GM21717 (cell line): ENCODE data around the gene COPG2.
"Not testable (repeated sequence)": the region's sequence is repeated elsewhere in the genome, so short reads cannot be mapped to it uniquely, and the experiment has no call there.

Experiments used
- ATAC-seq: cut with Tn5 transposase; IDR thresholded peaks from one replicate; pipeline ENCODE4 v1.9.1; 2021; ENCODE audit warnings: mild to moderate bottlenecking, moderate library complexity; ENCODE audit not compliant: unreplicated experiment

The COPG2 gene

DNA sequence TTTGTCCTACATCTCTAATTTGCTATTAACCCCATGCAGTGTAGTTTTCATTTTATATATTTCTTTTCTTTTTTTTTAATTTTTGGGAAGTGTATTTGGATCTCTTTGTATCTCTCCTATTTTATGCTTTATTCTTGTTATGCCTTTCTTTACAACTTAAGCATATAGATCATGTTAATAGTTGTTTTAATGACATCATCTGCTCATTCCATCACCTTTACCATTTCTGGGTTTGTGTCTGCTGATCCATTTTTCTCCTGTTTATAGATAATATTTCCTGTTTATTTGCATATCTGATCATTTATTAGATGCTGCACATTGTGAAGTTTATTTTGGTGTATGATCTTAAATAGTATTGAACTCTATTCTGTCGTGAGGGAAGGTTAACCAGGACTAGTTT lies 13.7 kb downstream of the COPG2 start:
- no peak for ATAC-seq

DNA sequence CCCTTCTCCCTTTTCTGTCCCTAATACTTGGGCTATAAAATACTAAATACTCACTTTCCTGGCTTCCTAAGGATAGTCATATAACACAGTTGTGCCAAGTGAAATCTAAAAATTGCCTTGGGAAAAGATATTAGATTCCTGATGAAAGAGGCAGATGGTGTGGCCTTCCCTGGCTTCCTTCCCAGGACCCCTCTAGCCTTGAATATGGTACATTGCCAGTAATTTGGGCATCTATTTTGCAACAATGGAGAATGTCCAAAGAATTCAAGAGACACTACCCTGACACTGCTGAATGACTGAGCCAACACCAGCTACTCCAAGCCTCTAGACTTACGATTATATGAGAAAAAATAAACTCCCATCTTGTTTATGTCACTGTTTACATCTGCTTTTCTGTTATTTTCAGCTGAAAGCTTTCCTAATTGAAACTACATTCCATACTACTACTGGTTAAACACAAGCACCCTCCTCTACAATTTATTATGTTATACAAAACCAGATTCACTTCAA lies 17.9 kb downstream of the COPG2 start:
- no peak for ATAC-seq

DNA sequence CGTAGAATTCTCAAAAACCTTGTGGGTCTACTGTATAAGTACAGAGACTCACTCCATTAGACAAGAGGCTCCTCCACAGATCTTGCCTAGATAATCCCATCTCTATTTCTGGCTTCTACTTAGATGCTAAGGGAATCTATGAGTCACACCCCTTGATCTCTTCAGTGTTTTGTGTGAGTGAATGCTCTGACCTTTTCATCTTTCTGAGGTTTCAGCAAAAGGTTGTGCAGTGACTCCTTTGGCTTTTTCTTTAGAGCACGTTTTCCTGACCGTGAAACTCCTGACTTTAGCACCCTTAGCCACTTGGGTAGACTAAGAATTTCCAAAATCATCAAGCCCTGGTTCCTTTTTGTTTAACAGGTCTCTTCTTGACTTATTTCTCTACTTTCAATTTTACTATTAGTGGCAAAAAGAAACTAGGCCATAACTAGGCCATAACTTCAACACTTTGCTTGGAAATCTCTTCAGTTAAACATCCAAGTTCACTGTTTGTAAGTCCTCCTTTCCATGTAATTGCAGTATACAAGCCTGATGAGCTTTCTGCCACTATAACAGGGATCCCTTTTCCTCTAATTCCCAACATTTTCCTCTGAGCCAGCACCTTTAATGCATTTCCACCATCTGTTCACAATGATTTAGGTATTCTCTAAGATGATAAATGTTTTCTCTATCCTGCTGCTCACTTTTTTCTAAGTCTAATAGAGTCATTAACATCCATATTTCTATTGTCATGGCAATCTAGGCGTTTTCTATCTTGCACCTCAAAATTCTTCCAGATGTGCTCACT lies 19.4 kb downstream of the COPG2 start:
- ATAC-seq, result peak; percentile 53

DNA sequence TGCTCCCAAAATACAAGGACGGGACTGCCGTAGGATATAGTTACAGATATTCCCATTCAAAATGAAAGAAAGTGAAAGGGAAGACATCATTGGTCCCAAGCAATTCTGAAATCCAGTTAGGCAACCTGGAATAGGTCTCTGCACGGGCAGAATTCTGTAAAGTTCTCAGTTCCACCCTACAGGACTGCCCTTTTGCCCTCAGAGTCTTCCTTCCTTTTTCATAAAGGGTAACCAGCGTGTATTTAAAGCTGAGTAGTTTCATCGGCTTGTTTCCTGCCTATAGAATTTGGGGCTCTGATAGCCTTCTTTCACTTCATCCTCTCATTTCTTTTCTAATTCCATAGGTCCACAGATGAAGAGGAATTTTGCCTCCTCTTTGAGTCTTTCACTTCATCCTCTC lies 20.0 kb downstream of the COPG2 start:
- peak; percentile 26 for ATAC-seq

DNA sequence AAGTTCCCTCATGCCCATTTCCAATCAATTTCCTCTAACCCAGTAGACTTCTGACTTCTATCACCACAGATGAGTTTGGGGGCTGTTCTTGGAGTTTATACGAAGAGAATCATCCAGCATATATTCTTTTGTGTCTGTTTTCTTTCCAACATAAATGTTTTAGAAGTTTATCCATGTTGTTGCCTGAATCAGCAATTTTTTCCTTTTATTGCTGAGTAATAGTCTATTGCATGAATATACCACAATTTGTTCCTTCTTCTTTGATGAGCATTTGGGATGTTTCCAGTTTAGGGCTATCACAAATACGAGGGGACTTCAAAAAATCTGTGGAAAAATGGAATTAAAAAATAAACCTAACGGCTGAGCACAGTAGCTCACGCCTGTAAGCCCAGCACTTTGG lies 26.2 kb downstream of the COPG2 start:
- ATAC-seq, result no peak

DNA sequence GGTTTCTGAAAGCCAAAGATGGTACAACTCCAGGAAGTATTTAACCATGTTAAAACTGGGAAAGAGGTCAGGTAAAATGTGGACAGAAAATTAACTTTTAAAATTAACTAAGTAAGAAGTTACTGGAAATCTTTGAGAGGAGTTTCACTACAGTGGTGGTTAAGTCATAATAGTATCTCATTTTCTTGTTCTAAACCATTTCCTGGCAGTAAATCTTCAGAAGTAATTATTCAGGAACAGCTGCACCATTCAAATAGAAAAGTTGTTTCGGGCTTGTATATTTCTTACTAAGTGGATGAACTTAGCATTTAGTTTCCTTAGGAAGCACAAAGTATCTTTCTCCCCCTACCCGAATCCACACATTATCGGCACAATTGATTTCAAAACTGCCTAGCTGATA lies 27.1 kb downstream of the COPG2 start:
- ATAC-seq, result no peak

DNA sequence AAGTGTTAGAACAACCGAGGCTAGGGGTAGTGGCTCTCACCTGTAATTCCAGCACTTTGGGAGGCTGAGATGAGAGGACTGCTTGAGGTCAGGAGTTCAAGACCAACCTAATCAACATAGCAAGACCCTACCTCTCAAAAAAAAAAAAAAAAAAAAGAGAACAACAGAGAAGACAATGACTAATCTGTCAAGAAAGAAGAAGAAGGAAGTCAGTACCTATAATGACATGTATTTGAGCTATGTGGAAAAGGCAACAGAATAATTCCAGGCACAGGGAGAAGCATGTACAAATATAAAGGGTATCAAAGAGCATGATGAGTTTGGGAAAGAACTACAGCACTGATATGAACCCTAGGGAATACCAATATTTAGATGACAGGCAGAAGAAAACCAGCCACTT lies 27.5 kb downstream of the COPG2 start:
- ATAC-seq, result no peak

DNA sequence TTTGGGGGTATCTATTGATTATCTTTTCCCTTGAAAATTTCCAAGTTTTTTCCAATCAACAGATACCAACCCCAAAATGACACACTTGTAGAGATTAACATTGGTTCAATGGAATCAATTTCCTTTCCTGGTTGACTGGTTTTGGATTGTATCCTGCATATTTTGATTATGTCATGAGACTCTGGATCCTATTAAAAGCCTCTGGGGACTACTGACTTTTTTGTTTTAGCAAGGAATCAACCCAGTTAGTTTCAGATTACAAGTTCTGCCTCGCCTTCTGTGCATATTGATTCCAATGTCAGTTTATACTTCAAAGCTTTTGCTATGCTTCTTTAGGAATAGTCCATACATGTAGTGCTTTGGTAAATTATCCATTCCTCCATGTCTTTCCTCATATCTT lies 29.2 kb downstream of the COPG2 start:
- ATAC-seq, result no peak

DNA sequence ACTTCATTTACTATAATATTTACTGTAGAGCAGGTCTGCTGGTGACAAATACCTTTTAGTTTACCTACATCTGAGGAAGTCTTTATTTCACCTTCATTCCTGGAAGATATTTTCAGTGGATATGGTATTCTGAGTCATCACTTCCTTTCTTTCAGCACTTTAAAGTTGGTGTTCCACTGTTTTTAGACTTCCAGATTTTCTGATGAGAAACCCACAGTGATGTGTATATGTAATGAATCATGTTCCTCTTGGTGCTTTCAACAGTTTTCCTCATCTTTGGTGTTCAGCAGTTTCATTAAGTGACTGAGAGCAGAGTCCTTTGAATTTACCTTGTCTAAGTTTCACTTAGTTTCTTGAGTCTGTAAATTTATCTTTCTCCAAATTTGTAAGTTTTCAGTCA lies 36.4 kb downstream of the COPG2 start:
- ATAC-seq, result no peak

DNA sequence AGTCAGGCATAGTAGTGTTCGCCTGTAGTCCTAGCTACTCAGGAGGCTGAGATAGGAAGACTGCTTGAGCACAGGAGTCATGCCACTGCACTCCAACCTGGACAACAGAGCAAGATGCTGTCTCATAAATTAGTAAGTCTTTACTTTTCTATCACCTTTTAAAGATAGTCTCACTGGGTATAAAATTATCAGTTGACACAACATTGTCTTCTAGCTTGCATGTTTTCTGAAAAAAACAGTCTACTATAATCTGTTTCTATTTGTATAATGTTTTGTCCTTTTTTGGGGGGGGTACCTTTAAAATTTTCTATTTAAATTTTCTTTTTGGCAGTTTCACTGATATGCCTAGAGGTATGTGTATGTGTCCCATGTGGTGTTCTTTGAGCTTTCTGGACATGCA lies 39.6 kb downstream of the COPG2 start:
- no peak for ATAC-seq

DNA sequence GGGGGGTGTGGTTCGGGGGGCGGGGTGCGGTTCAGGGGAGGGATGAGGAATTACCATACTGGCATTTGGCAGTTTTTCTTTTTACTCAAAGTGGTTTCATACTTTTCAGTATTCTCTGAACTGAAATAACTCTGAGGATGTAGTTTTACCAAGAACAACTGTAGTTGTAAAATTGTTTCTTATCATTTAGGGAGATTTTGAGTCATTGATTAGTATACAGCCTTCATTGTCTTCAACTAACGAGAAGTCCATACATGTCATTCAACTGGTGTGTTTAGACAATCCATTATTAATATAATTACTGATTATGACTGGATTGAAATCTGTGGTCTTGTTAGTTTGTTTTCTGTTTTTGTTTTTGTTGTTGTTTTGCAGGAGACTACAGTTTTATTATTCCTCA lies 40.8 kb downstream of the COPG2 start:
- ATAC-seq, result no peak

DNA sequence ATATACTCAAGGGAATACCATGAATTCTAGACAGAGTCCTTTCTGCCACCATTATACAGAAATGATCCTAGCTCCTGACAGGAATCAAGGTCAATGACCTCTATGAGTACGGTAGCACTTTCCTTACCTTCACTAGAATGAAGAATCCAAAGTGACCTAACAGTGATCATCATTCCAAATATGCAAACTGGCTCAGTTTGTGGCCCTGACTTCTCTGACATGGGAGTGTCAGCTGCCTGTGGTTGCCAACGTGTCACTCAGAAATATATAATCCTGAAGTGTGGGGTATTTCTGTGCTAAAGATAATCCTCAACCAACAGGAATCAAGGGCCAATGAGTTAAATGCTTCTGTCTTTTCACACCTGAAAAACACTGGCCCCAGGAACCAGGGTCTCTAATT lies 45.7 kb downstream of the COPG2 start:
- ATAC-seq, result no peak

DNA sequence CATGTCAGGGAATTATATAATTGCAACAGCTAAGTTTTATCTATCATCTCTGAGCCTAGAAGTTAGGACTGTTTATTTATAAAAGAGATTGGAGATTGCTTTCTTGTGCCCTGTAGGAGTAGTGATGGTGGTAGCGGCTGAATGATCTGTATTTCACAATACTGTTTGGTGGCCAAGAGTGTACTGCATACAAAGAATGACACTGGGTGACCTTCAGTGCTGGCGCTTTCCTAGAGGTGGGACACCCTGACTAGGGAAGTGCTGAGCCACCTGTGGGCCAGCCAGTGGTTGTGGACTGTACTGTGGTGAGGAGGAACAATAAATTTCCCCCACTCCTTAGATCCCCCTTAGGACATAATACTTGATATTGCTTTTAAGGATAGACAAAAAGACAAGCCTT lies 53.0 kb downstream of the COPG2 start:
- ATAC-seq, result no peak

DNA sequence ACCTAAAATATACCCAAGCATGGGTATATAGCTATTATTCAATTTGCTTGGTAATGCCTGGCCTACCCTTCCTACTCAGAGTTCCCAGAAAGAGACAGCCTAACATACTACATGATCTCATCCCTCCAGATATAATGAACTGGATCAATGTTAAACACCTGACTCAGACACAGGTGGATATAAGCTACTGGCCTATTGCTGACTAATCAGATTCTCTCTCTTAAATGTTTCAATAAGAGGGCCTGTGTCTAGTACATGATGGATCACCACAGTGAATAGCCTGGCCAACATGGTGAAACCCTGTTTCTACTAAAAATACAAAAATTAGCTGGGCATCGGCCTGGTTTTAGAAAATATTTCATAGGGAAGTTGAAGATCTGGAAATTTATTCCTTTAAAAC lies 54.1 kb downstream of the COPG2 start:
- ATAC-seq, result no peak

DNA sequence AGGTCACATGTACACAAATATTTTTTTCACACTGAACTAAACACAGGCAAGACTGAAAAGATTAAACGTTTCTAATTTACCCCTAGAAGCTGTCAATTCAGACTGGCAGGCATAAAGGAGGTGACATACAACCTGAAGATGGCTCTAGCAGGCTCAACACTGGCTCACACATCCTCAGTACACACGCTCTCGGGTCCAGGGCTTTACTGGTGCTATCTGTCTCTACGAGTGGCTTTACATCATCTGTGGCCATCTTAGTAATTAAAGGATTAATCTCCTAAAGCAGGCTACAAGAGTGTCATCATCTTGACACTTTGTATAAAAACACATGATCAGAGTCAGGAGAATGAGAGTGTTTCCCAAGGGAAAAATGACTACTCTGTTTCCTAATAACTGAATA lies 57.3 kb downstream of the COPG2 start:
- no peak for ATAC-seq

DNA sequence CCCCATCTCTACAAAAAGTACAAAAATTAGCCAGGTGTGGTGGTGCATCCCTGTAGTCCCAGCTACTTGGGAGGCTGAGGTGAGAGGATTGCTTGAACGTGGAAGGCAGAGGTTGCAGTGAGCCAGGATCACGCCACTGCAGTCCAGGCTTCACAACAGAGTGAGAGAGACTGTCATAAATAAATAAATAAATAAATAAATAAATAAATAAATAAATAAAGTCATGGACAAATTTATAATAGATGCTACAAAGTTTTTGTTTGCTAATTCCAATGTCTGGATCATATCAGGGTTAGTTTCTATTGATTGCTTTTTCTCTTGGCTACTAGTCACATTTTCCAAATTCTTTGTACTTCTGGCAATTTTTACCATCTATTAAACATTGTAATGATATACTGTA lies 61.5 kb downstream of the COPG2 start:
- ATAC-seq, result not testable (repeated sequence)

DNA sequence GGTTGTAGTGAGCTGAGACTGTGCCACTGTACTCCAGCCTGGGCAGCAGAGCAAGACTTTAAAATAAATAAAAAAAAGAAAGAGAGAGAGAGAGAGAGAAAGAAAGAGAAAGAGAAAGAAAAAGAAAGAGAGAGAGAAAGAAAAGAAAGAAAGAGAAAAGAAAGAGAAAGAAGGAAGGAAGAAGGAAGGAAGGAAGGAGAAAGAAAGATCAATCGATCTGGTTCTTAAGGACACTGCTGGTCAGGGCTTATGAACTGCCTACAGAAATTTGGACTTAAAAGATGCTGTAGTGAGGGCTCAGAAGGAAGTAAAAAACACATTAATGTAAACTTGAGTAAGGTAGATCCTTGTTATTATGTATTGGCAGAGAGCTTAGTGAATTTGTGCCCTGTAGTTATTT lies 62.4 kb downstream of the COPG2 start:
- ATAC-seq, result no peak

DNA sequence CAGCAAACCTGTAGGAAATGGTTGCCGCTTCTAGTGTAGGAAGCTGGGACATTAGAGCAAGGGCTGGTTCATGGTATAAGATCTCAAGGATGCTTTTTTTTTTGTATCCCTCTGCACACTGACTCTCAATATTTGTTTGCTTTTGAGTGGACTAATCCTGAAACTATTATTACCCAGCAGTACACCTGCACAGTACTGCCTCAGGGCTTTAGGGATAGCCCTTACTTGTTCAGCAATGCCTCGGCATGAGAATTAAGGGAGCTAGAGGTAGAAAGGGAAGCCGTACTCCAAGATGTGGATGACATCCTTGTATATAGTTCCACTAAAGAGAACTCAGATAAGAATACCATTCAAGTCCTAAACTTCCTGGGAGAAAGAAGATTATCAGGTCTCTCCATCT lies 70.5 kb downstream of the COPG2 start:
- ATAC-seq, result no peak

DNA sequence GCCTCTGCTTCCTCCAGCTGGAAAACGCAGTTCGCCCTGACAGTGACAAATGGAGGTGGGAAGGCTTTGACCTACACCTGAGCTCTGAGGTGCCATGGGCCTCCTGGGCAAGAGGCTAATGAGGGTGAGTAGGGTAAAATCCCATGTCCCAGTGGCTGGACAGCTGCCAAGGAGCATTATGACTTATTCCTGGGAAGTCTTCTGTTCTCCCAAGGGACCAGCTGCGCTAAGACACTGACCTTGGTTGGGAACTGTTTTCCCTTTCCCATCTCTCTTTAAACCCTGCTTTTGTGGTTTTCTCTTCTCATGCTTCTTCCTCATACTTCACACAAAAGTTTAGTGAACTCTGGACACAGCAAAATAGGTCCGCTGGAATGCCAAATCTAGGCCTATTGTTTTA lies 72.6 kb downstream of the COPG2 start:
- no peak for ATAC-seq

DNA sequence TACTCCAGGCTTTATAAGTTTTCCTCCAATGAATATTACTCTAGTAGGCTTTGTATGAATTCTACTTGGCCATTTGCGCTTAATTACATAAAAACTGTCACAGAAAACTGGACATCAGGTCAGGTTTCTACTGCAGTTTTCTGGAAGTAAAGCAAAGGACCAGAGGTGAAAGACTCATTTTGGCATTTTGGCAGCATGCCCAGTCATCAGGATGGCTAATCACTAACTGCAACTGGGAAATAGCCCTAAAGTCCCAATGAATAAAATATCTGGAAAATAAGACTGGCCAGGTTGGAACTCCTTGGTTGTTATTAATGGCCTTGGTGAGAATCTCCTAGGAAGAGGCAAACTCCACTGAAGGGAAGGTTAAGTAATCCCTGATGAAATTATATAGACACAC lies 75.5 kb downstream of the COPG2 start:
- no peak for ATAC-seq

DNA sequence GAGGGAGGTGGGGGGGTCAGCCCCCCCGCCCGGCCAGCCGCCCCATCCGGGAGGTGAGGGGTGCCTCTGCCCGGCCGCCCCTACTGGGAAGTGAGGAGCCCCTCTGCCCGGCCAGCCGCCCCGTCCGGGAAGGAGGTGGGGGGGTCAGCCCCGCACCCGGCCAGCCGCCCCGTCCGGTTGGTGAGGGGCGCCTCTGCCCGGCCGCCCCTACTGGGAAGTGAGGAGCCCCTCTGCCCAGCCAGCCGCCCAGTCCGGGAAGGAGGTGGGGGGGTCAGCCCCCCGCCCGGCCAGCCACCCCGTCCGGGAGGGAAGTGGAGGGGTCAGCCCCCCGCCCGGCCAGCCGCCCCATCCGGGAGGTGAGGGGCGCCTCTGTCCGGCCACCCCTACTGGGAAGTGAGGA lies 77.1 kb downstream of the COPG2 start:
- not testable (repeated sequence) for ATAC-seq

DNA sequence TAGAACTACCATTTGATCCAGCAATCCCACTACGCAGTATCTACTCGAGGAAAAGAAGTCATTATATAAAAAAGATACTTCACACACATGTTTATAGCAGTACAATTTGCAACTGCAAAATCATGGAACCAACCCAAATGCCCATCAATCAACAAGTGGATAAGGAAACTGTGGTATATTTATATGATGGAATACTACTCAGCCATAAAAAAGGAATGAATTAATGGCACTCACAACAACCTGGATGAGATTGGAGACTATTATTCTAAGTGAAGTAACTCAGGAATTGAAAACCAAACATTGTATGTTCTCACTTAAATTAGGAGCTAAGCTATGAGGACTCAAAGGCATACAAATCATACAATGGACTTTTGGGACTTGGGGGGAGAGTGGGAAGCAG lies 82.6 kb downstream of the COPG2 start:
- not testable (repeated sequence) for ATAC-seq

DNA sequence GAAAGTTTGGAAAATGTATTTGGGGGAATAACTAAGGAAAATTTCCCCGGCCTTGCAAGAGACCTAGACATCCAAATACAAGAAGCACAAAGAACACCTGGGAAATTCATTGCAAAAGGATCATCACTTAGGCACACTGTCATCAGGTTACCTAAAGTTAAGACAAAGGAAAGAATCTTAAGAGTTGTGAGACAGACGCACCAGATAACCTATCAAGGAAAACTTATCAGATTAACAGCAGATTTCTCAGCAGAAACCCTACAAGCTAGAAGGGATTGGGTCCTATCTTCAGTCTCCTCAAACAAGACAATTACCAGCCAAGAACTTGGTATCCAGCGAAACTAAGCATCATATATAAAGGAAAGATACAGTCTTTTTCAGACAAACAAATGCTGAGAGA lies 93.4 kb downstream of the COPG2 start:
- ATAC-seq, result not testable (repeated sequence)
